Hippocampal formation (tissue), 2 donors: Measurements from ENCODE around the gene CFAP46.

ENCODE experiments used
- DNase-seq, 2 donors: peaks; one replicate each; lab custom pipeline; 2025; lab: John Stamatoyannopoulos, UW

The CFAP46 gene

GRCh38 chr10:132770061-132771021, 172.0 kb downstream of the CFAP46 start:
- DNase-seq = no peak

GRCh38 chr10:132768346-132769248, 173.8 kb downstream of the CFAP46 start:
- DNase-seq = no peak

- DNase-seq = no peak
Observed at GRCh38 chr10:132766291-132766690, 176.1 kb downstream of the CFAP46 start.

GRCh38 chr10:132765435-132765834, 176.9 kb downstream of the CFAP46 start:
- DNase-seq = peak; percentile 28 to 35

GRCh38 chr10:132764108-132764507, 178.3 kb downstream of the CFAP46 start:
- DNase-seq = no peak

- DNase-seq = no peak
Observed at GRCh38 chr10:132763545-132763944, 178.8 kb downstream of the CFAP46 start.

GRCh38 chr10:132762267-132762666, 180.1 kb downstream of the CFAP46 start:
- DNase-seq = no peak

GRCh38 chr10:132761395-132762060, 180.8 kb downstream of the CFAP46 start:
- DNase-seq = no peak

GRCh38 chr10:132758865-132759264, 183.5 kb downstream of the CFAP46 start:
- DNase-seq = no peak
